Measurements from ENCODE around the gene AQP10. TPM values are rescaled to one million over a fixed set of nuclear protein-coding genes. Genes with fewer than 3 reads are reported as not detected.
"Not testable (repeated sequence)": the region's sequence is repeated elsewhere in the genome, so short reads cannot be mapped to it uniquely, and the experiment has no call there.

Gene AQP10
- total and polyA plus RNA-seq, 4 donors: 0.28 to 1.4 (median 0.48) TPM

- Histone ChIP-seq H3K27ac (ENCODE audit: low read depth in 1 of 2, low read length in 1 of 2) (no peak overlapping the region), H3K4me1 (ENCODE audit: control insufficient read depth in 5 of 5, insufficient read depth in 5 of 5, low read length in 5 of 5) (no peaks in the 10 kb centered on the region), H3K27me3 (ENCODE audit: control insufficient read depth in 3 of 3, insufficient read depth in 3 of 3, low read length in 2 of 3) (no peaks in the 10 kb centered on the region), H3K9me3 (ENCODE audit: control insufficient read depth in 4 of 4, insufficient read depth in 3 of 4, low read length in 3 of 4) (no peaks in the 10 kb centered on the region), H3K4me3 (no peak overlapping the region), H3K36me3 (ENCODE audit: control insufficient read depth in 4 of 4, insufficient read depth in 4 of 4, low read length in 4 of 4) (no peaks in the 10 kb centered on the region), H3K9ac (ENCODE audit: insufficient read depth in 1 of 2, low read length in 2 of 2) (no peak overlapping the region)
- TF ChIP-seq, protein P1, sequence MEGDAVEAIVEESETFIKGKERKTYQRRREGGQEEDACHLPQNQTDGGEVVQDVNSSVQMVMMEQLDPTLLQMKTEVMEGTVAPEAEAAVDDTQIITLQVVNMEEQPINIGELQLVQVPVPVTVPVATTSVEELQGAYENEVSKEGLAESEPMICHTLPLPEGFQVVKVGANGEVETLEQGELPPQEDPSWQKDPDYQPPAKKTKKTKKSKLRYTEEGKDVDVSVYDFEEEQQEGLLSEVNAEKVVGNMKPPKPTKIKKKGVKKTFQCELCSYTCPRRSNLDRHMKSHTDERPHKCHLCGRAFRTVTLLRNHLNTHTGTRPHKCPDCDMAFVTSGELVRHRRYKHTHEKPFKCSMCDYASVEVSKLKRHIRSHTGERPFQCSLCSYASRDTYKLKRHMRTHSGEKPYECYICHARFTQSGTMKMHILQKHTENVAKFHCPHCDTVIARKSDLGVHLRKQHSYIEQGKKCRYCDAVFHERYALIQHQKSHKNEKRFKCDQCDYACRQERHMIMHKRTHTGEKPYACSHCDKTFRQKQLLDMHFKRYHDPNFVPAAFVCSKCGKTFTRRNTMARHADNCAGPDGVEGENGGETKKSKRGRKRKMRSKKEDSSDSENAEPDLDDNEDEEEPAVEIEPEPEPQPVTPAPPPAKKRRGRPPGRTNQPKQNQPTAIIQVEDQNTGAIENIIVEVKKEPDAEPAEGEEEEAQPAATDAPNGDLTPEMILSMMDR (IDR thresholded peaks at IDR 0.05; ENCODE audit: control extremely low read depth, extremely low read depth): no peak
- no peak for ATAC-seq (ENCODE audit: insufficient read depth, low FRiP score)
- 83 to 88% methylated on average over 3 of the region's 3 CpGs for WGBS, 2 donors
- no peak for DNase-seq
Observed at GRCh38 chr1:154361357-154361756, 40.5 kb downstream of the AQP10 start.

- TF ChIP-seq, protein P1 (IDR thresholded peaks at IDR 0.05; ENCODE audit: control extremely low read depth, extremely low read depth): no peak
- 74 to 84% methylated on average over 6 of the region's 6 CpGs for WGBS, 2 donors
- no peak for DNase-seq
- Histone ChIP-seq H3K27ac (ENCODE audit: low read depth in 1 of 2, low read length in 1 of 2) (no peak overlapping the region), H3K27me3 (ENCODE audit: control insufficient read depth in 3 of 3, insufficient read depth in 3 of 3, low read length in 2 of 3) (no peaks in the 10 kb centered on the region), H3K4me3 (no peak overlapping the region), H3K9ac (ENCODE audit: insufficient read depth in 1 of 2, low read length in 2 of 2) (no peak overlapping the region), H3K4me1 (ENCODE audit: control insufficient read depth in 5 of 5, insufficient read depth in 5 of 5, low read length in 5 of 5) (no peaks in the 10 kb centered on the region), H3K9me3 (ENCODE audit: control insufficient read depth in 4 of 4, insufficient read depth in 3 of 4, low read length in 3 of 4) (no peaks in the 10 kb centered on the region), H3K36me3 (ENCODE audit: control insufficient read depth in 4 of 4, insufficient read depth in 4 of 4, low read length in 4 of 4) (no peaks in the 10 kb centered on the region)
- ATAC-seq (ENCODE audit: insufficient read depth, low FRiP score): no peak
Observed at GRCh38 chr1:154371436-154371835, 50.5 kb downstream of the AQP10 start.

DNA sequence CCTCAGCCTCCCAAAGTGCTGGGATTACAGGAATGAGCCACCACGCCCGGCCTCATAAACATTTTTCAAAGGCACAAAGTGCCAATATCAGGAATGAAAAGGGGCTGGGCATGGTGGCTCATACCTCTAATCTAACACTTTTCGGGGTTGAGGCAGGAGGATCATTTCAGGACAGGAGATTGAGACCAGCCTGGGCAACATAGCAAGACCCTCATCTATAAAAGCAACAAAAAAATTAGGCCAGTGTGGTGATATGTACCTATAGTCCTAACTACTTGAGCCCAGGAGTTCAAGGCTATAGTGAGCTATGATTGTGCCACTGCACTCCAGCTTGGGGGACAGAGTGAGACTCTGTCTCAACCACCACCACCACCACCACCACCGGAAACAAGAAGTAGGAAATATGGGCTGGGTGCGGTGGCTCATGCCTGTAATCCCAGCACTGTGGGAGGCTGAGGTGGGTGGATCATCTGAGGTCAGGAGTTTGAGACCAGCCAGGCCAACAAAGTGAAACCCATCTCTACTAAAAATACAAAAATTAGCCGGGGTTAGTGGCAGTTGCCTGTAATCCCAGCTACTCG is 53.0 kb downstream of the AQP10 start:
- not testable (repeated sequence) for DNase-seq; H3K9ac ChIP-seq (ENCODE audit: insufficient read depth in 1 of 2, low read length in 2 of 2); H3K9me3 ChIP-seq (ENCODE audit: control insufficient read depth in 4 of 4, insufficient read depth in 3 of 4, low read length in 3 of 4); H3K4me1 ChIP-seq (ENCODE audit: control insufficient read depth in 5 of 5, insufficient read depth in 5 of 5, low read length in 5 of 5); H3K4me3 ChIP-seq; ATAC-seq (ENCODE audit: insufficient read depth, low FRiP score); H3K27me3 ChIP-seq (ENCODE audit: control insufficient read depth in 3 of 3, insufficient read depth in 3 of 3, low read length in 2 of 3); H3K36me3 ChIP-seq (ENCODE audit: control insufficient read depth in 4 of 4, insufficient read depth in 4 of 4, low read length in 4 of 4); H3K27ac ChIP-seq (ENCODE audit: low read depth in 1 of 2, low read length in 1 of 2)
- WGBS, 2 donors: 65 to 72% methylated on average over 7 of the region's 7 CpGs

Small RNAs within 50 kb of the gene (small RNA-seq; reads per million reads assigned to genes)
- gene RF00273 (ENCODE audit: low replicate concordance) (not detected), gene RNU6-121P (ENCODE audit: low replicate concordance) (not detected), gene RNU6-239P (ENCODE audit: low replicate concordance) (not detected), gene RNU7-57P (ENCODE audit: low replicate concordance) (not detected)

Other genes starting within 250 kb of the AQP10 start
- gene NUP210L, start 166.0 kb upstream of the AQP10 start, total RNA-seq: under 1 TPM; 0.09 to 0.26 TPM
- gene NUP210L, start 166.0 kb upstream of the AQP10 start, polyA plus RNA-seq: under 1 TPM; 0.03 to 0.08 TPM
- gene TPM3, start 129.0 kb upstream of the AQP10 start, total RNA-seq: 100 to 1,000 TPM; 164 to 433 TPM
- 100 to 1,000 TPM; 178 to 482 TPM for gene TPM3, start 129.0 kb upstream of the AQP10 start, polyA plus RNA-seq
- 1 to 10 TPM; 3.2 to 5.4 TPM for gene CFAP141, start 114.8 kb upstream of the AQP10 start, total RNA-seq
- 1 to 10 TPM; 3.7 to 8.4 TPM for gene CFAP141, start 114.8 kb upstream of the AQP10 start, polyA plus RNA-seq
- 100 to 1,000 TPM; 126 to 147 TPM for gene UBAP2L, start 100.1 kb upstream of the AQP10 start, total RNA-seq
- gene UBAP2L, start 100.1 kb upstream of the AQP10 start, polyA plus RNA-seq: 10 to 100 TPM; 67.3 to 84.2 TPM
- 10 to 100 TPM; 42.7 to 86.8 TPM for gene HAX1, start 48.5 kb upstream of the AQP10 start, total RNA-seq
- gene HAX1, start 48.5 kb upstream of the AQP10 start, polyA plus RNA-seq: 100 to 1,000 TPM in 1 of 2 donors, 10 to 100 TPM in 1; 92.2 to 168 TPM
- 10 to 100 TPM; 43.7 to 45.1 TPM for gene ATP8B2, start 4.4 kb downstream of the AQP10 start, total RNA-seq
- gene ATP8B2, start 4.4 kb downstream of the AQP10 start, polyA plus RNA-seq: 10 to 100 TPM; 10.3 to 21.4 TPM
- 10 to 100 TPM; 33.2 to 79.7 TPM for gene IL6R, start 84.2 kb downstream of the AQP10 start, total RNA-seq
- gene IL6R, start 84.2 kb downstream of the AQP10 start, polyA plus RNA-seq: 10 to 100 TPM; 12.3 to 30.8 TPM
- gene TDRD10, start 181.1 kb downstream of the AQP10 start, total RNA-seq: 1 to 10 TPM; 1.9 to 8.5 TPM
- 10 to 100 TPM in 1 of 2 donors, 1 to 10 TPM in 1; 6.1 to 12.6 TPM for gene TDRD10, start 181.1 kb downstream of the AQP10 start, polyA plus RNA-seq
- 10 to 100 TPM; 25.3 to 33.5 TPM for gene SHE, start 181.3 kb downstream of the AQP10 start, total RNA-seq
- 10 to 100 TPM; 15.1 to 16.8 TPM for gene SHE, start 181.3 kb downstream of the AQP10 start, polyA plus RNA-seq
- gene UBE2Q1, start 237.6 kb downstream of the AQP10 start, total RNA-seq: 10 to 100 TPM; 38.6 to 87.3 TPM
- gene UBE2Q1, start 237.6 kb downstream of the AQP10 start, polyA plus RNA-seq: 10 to 100 TPM; 34.3 to 47.9 TPM
- gene CHRNB2, start 246.7 kb downstream of the AQP10 start, total RNA-seq: under 1 TPM; 0.09 to 0.21 TPM
- under 1 TPM; 0.06 to 0.07 TPM for gene CHRNB2, start 246.7 kb downstream of the AQP10 start, polyA plus RNA-seq